NCI-H1105 treated with DMSO at 0.1 percent for 48 hours (cell line): ENCODE measurements around the gene GJC2.

Experiments used
- DNase-seq: peaks from one replicate; lab custom pipeline; 2025; lab: John Stamatoyannopoulos, UW

Gene GJC2

DNA sequence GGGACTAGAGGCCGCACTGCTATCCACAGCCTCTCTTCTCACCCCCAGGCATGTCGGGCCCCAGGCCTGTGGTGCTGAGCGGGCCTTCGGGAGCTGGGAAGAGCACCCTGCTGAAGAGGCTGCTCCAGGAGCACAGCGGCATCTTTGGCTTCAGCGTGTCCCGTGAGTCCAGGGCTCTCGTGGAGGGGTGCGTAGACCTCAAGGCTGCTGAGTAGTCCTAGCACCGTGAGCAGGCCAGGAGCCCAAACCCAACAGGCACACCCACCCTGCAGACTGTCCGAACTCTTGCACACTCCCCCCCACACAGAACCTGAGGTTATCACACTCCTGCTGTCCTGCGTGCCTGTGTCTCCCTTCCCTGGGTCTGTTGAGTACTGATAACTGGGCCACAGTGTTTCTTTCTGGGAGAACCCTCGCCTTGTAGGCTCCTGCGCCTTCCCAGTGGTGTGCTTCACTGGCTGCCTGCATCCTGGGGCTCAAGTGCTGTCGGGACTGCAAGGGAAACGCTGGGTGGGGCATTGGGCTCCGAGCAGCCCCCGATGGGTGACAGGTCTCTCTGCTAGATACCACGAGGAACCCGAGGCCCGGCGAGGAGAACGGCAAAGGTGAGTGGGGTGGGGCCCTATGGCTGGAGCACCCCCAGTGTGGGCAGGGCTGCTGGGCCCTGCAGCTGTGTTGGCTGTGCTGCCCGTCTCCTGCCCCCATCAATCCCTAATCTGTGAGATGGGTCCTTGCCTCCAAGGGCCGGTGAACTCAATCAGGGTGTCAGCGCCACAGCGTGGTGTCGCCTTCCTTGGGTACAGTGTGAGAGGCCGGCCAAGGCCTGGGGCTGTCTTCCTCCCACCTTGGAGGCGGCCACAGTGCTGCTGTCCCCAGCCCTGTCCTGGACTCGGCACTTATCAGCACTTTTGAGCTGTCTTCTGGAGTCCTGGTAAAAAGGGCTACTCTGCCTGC, 4.0 kb upstream of the GJC2 start:
- DNase-seq: no peak

DNA sequence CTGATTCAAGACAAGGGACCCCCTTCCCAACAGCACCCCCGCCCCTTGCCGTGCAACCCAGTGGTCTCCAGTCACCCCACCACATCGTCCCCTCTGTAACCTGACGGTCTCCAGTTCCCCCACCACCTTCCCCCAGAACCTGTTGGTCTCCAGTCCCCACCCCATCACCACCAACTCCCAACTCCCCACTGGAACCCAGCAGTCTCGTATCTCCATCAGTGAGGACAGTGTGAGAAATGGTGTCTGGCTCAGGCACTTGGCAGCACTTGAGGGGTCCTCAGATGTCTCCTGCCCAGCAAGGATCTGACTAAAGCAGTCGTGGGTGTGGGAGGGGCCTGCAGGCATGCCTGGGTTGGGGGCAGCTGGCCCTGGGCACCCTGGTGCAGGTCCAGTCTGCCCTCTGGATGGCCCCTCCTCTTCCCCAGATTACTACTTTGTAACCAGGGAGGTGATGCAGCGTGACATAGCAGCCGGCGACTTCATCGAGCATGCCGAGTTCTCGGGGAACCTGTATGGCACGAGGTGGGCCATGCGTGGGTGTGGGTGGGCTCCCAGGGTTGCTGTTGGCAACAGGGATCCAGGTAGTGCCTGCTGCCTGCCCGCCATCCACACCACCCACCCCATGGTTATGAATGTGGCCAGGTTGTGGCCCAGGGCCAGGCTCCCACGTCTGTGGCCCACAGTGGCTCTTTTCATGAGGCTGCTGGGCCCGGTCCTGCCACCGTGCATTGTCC, 3.1 kb upstream of the GJC2 start:
- DNase-seq: no peak

DNA sequence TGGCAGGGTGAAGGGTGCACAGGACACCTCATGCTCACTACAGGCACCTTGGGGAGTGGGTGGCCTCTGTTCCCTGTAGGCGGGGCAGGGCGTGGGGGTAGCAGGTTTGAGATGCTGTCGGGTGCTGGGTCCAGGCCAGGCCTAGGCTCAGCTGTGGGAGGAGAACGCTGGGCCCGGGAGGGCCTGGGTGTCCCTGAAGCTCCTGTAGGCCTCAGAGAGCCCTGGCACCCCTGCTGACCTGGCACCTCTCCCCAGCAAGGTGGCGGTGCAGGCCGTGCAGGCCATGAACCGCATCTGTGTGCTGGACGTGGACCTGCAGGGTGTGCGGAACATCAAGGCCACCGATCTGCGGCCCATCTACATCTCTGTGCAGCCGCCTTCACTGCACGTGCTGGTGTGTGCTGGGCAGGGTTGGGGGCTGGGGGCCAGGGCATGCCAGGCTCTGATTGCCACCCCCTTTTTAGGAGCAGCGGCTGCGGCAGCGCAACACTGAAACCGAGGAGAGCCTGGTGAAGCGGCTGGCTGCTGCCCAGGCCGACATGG, 2.5 kb upstream of the GJC2 start:
- no peak for DNase-seq

DNA sequence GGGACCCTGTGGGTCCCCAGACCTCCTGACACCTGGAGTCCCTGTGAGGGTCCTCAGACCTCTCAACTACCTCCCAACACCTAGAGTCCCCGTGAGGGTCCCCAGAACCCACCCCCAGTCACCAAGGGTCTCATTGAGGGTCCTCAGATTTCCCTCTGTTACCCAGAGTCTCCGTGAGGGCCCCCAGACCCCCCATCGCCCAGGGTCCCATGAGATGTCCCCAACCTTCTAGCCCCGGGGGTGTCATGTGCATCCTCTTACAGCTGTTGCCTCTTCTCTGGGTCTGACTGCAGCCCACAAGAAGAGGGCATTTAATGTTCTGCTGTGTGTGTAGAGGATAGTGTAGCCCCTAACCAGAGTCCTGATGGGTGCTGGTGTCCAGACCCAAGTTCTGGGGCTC, 2.0 kb upstream of the GJC2 start:
- no peak for DNase-seq

DNA sequence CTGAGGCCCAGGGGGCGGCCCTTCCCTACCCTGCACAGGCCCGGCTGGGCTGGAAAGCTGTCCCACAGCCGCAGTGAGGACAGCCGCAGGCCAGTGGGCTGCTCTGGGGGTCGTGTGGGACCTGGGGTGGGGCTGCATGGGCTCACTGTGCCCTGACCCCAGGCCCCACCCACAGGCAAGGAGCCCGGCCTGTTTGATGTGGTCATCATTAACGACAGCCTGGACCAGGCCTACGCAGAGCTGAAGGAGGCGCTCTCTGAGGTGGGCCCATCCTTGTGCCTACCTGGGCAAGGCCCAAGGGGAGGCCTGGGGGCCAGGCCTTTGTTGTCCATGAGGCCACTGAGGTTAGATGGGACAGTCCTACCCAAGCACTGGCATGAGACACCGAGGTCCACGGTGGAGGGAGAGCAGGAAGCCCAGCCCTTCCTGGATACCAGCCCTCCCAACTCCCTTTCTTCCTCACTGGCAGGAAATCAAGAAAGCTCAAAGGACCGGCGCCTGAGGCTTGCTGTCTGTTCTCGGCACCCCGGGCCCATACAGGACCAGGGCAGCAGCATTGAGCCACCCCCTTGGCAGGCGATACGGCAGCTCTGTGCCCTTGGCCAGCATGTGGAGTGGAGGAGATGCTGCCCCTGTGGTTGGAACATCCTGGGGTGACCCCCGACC, 1.4 kb upstream of the GJC2 start:
- DNase-seq: no peak

DNA sequence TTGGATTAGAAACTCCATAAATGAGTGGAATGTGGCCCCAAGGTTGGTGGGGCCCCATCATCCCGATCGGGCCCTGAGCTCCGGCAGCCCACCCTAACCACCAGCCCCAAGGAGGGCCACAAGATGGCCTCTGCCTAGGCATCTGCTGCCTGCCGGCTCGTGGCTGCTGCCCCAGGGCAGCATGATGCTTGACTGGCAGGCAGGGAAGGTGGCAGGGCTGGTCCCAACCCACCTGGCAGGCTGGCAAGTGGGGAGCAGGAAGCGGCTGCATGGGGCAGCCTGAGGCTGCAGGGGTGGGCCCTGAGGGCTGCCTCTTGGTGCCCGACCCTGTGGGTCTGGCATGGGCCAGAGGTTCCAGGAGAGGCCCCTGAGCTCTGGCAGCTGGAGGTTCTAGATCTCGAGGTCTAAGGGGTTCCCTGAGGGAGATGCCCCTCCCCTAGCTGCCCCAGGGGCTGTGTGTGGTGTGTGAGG, 760 bp upstream of the GJC2 start:
- DNase-seq: no peak

DNA sequence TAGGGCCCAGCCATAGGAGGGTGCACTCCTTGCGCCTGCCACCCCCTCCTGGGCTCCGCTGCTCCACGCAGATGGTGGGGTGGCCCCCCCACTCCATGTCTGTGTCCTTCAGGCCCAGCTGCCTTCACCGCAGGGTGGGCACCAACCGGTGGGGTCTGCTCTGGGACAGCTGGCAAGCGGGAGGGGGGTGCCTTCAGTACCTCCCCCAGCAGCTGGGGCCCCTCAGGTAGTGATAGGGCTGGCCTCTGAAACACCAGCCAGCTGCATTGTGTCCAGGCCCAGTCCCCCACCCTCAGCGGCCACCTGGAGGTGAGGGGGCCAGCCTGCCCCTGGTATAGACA, 360 bp downstream of the GJC2 start:
- no peak for DNase-seq

DNA sequence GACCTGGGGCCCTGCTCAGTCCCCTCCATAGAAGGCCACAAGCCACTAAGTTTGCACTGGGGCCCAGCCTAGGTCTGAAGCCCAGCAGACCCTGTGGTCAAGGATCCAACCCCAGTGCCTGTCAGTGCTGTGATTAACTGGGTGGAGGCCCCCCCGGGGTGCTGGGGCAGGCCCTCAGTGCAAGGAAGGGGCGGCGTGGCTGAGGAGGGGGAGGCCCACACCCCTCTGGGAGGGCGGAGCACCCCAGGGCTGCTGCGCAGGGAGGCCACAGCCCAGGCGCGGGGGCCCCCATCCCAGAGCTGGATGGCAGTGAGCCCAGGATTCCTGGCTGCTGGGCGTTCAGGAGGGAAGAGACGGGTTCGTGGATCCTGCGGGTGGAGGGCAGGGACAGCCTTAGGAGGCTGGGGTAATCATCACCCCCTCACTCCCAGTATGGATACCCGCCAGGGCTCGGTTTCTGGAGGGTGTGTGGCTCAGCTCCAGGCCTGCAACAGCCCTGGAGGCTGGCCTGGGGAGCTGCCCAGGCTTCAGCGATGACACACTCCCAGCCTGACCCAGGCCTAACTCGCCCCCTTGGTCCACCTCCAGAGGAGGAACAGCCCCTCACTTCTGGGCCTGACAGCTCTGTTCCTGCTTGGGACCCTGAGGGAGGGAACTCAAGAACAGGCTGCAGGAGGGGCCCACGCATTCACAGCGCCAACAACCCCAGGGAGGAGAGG, 890 bp downstream of the GJC2 start:
- no peak for DNase-seq

DNA sequence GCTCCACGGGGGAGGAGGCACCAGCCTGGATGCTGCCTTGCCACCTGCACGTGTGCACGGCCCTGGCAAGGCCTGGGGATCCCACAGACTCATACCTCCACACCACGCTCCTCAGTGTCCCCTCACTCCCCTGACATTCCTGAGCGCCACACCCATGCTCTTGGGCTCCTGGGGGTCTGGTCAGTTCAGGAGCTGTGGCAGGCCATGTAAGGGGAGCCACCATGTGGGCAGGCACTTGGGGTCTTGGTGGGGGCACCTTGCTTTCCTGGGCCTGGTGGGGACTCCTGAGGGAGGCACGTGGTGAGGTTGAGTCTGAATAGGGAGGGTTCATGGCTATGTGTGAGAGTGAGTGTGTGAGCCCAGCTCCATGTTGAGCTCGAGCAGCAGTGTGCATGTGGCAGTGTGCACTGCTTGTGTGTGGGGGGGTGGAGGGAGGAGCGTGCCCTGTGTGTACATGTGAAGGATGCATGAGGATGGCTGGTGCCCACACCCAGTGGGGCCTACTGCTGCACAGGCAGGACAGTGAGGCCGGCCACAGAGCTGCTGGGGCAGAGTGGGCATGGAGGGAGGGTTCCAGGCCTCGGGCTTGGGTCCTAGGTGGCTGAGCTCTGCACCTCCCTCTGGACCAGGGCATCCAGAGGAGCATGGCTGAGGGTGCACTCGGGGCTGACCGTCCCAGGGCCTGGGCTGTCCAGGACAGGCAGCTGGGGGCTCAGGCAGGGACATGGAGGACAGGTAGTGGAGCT, 1.6 kb downstream of the GJC2 start:
- DNase-seq: no peak

DNA sequence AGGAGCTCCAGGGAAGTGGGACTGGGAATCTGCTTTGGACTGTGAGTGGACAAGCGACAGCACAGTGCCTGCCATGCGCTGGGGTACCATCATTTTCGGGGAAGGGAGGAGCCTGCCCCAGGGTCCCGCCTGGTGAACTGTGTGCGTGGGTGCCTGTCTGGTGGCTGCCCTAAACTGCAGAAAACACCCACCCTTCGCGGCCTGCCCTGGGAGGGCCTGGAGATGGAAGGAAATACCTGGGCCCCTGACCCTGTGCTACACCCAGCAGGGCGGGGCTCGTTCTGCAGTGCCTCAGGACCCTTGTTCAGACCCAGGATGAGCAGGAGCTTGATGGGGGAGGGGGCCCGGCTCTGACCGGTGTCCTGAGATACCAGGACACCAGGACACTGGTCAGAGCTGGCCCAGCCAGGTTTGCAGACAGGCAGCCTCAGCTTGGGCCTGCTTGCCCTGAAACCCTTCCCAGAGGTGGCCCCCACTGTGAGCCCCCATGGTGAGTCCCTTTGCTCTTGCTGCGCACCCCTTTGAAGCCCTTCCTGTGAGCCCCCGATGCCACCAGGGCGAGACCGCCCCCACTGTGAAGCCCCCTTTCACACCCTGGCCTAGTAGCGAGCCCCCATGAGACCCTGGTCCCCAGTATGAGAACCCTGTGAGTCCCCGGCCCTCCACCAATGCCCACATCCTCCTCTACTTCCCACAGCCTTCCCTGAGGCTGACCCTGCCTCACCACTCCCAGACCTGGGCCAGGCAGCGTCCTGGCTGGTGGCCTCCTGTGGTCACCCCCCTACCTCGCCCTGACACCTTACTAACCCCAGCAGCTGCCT, 2.6 kb downstream of the GJC2 start:
- no peak for DNase-seq

DNA sequence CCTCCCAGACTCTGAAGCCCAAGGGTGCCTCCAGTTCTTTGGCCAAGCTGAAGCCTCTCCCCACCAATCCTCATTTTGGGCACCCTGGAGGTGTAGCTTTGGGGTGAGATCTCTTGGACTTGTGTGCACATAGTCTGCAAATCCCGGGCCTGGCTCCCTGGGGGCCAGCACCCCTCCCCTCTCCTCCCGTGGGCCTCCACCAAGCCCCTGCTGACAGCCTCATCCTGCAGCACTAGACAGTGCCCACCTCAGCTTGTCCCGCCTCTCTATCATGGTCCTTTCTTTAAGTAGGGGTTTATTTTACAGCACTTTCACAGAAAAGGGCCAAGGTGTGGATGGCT, 3.2 kb downstream of the GJC2 start:
- DNase-seq: no peak

DNA sequence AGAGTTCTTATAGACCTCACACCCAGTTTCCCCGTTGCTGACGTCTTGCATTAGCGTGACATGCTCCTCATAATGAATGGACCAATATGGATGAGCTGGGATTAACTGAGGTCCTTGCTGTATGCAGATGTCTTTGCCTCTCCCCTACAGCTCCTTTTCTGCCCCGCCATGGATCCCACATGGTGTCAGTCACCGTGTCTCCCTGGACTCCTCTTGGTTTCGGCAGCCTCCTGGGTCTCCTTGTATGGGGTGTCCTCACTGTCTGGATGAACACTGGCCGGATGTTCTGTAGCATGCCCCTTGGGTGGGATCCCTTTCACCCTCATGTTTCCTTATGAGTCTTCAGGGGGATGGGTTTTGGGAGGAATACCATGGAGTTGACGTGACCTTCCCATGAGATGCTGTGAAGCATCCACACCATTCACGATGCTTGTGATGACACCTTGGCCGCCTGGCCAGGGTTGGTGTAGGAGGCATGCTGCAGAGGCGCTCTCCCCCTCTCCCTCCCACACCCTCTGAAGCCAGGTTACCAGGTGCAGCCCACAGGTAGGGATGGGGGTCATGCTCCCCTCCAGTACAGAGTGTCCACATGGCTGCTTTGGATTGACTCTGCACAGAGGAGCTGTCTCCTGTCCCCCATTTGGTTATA, 4.4 kb downstream of the GJC2 start:
- no peak for DNase-seq

DNA sequence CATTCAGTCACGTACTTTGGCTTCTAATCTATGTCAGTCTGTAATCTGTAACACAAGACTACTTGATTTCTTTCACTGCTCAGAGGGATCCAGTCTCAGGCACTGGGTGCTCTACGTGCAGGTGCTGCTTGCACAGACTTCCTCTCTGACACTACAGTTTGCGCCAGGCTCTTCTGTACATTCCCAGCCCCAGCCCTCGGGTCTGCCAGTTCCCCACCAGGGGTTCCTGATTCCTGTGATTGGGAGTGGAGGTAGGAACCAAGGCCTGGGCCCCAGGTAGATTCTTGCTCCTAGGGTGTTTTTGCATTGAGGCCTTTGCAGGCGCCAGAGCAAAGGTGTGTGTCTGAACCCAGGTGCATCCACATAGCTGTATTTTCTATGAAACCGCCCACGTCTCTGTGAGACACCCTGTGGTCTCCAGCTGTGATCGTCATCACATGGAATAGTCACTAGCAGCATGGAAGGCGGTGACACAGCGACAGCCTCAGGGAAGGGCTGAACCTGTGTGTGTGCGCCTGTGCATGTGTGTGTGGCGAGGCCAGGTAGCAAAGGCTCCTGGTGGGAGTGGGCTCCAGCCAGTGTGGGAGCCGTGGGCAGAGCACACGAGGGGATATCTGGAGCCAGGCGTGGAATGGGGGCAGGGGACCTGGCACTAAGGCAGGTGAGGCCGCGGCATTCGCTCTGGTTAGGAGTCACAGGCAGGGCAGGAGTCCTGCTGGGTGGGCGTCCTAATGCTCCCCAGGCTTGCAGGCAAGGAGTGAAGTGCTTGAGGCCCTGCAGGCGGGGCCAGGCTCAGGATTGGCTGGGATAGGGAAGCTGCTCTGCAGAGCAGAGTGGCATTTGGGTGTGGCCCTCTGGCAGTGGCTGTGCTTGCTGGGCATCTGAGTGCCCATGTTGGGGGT, 5.2 kb downstream of the GJC2 start:
- DNase-seq: no peak

DNA sequence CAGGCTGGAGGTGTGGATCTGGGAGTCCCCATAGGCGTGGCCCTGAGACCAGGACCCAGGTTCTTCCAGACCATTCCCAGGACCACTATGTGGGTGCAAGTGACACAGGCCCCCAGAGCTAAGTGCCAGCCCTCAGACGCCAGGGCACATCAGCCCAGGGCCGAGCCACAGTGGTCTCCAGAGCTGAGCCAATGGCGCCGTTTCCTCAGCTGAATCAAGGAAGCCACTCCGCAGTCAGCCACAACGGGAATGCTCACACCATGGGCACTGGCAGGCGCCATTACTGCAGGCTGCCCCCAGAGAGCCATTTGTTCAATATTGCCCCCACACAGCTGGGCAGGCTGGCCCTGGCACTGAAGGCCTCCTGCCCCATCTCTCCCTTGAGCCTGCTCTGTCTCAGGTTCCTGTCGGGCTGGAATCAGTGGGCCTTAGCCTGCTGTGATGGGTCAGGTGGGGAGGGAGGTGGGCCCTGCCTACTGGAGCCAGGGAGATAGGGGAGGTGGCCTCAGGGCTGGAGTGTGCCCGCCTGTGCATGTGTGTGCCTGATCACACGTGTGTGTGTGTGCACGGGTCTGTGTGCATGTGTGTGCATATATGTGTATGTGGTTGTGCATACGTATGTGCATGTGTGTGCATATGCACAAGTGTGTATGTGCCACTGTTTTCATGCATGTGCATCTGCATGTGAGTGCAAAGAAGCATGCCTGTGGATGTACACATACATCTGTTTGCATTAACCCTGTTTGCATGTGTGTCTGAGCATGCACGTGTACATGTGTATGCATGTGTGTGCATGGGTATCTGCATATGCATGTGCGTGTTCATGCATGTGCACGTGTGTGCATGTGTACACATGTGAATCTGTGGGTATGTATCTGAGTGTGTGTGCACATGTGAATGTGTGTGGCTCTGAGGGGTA, 6.1 kb downstream of the GJC2 start:
- no peak for DNase-seq

DNA sequence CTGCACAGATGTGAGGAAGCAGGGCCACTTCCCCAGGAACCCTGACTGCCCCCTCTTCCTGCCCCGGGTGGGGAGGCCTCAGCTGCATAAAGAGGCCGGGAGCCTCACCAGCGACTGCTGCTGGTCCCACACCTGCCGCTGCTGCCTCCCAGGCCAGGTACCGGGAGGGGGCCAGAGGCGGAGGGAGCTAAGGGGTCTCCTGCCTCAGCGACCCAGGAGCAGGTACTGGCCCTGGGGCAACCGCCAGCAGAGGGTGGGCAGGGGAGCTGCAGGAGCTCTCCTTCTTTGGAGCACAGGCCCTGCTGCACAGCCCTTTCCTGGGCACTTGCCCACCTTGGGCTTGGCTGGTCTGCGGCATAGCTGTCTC, 6.8 kb downstream of the GJC2 start:
- DNase-seq: no peak

DNA sequence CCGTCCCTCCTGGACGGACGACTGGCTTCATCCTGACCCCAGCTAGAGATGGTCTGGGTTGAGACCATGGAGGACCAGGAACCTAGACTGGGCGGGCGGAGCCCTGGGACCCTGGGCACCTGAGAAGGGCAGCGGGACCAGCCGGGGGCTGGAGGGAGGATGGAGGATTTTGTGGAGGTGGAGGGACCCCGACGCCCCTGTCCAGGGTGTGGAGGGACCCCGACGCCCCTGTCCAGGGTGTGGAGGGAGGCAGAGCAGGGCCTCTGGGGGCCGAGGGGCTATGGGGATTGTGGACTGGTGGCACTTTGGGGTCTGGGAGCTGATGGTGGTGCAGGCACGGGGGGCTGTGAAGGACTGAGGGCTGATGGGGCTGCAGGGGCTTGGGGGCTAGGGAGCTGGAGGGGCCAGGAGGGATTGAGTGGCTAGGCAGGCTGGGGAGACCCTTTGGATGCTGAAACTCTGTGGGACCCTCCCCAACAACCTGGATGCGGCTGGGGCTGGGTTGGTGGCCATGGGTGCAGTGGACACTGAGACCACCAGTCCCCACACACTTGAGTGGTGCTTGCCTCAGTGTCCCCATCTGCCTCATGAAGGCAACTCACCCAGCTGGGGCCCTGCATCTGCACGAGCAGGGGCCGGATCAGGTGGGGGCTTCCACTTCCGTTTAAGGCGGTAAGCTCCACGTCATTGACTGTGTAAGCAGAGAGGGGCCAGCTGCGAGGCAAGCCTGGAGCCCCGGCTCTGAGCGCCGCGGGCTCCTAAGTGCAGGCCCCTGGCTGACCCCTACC, 7.4 kb downstream of the GJC2 start:
- DNase-seq: no peak

DNA sequence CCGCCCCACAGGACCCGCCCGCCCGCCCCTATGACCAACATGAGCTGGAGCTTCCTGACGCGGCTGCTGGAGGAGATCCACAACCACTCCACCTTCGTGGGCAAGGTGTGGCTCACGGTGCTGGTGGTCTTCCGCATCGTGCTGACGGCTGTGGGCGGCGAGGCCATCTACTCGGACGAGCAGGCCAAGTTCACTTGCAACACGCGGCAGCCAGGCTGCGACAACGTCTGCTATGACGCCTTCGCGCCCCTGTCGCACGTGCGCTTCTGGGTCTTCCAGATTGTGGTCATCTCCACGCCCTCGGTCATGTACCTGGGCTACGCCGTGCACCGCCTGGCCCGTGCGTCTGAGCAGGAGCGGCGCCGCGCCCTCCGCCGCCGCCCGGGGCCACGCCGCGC, 8.0 kb downstream of the GJC2 start:
- no peak for DNase-seq
